ENCODE results near the gene SYPL2.

- no peak for TF ChIP-seq CTCF (IDR thresholded peaks at IDR 0.05)
- TF ChIP-seq POLR2A (IDR thresholded peaks at IDR 0.05): no peak
These were observed 46.9 kb downstream of the SYPL2 start for GRCh38 chr1:109513110-109513710.

Data from heart left ventricle (tissue), 13 donors.